Measurements from ENCODE around the gene IGF2.

The IGF2 gene

DNA sequence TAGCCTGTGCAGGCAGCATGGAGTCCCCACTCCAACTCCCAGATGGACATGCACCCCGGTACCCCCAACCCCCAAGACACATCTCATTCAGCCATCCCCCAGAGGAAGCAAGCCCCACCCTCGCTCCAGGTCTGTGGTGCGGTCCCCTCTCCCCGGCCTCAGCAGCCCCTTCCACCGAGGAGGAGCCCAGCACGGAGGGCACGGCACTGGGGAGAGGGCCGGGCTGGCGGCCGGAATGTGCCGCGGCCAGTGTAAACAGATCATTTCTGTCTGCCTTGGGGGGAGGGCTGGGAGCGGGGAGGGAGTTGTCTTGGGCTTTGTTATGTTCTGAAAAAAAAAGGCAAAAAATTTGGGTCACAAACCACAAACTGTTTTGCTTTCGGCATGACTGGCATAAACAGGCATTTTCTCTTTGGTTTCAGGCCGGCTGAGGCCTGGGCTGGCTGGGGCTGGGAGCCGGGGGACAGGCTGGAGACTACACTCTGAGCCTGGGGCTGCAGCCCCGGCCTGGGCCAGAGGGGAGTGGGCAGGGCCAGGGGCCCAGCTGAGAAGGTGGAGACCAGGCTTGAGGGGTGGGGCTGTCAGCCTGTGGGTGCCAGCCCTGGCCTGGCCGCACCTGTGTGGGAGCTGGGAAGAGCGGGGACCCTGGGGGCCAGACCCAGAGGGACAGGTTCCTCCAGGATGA, 16.8 kb downstream of the IGF2 start:
- no peak for DNase-seq

DNA sequence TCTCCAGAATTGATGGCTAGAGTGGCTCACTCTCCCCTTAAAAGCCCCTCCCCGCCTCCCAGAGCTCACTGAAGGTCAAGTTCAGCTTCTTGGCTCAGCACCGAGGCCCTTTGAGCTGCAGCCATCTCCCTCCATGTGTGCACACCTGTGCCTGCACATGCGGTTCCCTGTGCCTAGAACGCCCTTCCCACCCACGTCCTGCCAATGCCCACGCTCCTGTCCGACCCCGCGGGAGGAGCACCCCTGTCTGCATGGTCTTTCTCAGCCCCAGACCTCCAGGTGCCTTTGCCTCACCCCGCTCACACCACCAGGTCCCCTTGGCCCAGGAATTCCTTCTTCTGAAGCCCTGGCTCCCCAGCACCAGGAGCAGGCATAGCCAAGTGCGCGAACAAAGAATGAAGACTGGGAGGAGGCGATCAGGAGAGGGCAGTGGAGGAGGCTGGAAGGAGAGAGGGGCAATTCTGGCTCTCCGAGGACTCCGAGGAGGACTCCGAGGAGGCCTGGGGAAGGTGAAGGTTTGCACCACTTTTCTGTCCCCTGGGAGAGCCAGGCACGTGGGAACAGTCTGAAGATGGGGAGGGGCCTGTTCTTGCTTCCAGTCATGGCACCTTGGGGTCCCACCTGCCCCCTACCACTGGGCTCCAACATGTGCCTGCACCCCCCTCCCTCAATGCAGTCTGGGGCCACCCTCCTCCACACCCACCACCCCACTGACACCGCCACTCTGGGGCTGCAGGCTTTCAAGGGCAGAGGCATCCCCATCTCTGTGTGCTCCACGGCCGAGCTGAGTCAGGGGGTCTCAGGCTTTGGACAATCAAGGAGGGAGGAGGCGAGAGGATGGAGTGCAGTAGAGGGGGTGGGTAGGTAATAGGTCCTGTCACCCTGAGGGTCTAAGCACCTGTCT, 17.7 kb downstream of the IGF2 start:
- DNase-seq = no peak

DNA sequence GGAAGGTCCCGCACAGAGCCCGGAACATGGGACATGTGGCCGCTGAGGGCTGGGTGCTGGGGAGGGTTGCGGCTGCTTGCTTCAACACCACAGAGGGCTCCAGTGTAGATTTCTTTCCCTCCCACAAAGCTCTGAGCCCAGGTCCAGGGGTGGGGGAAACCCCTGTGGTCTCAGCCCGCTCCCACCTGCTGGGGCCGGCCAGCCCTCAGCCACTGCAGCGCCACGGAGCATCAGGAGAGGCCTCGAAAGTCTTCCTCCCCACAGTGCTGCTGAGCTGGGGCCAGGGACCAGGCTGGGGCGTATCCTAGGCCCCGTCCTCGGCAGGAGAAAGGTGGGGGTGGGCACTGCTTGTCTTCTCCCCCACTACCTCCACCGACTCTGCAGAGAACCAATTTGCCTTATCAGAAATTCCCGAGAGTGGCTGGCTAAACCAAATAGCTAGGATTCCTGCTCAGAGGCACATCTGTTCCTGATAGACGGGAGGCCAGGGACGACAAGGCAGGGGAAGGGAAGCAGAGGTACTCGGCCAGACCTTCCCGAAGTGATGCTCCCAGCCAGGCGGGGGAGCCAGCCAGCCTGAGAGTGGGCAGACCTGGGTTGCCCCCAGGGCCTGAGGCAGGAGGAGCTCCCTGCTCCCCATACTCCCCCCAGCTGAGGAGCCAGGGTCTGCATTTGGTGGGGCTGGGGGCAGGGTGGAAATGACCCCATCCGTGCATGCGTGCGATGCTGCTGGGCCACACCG, 18.7 kb downstream of the IGF2 start:
- DNase-seq = no peak

GRCh38 chr11:2118677-2119076, 20.5 kb downstream of the IGF2 start:
- DNase-seq = no peak

- DNase-seq = no peak
Measured at GRCh38 chr11:2116680-2117079, 22.5 kb downstream of the IGF2 start.

- no peak for DNase-seq
Measured at GRCh38 chr11:2115308-2115707, 23.9 kb downstream of the IGF2 start.

GRCh38 chr11:2114430-2115241, 24.6 kb downstream of the IGF2 start:
- no peak for DNase-seq

DNA sequence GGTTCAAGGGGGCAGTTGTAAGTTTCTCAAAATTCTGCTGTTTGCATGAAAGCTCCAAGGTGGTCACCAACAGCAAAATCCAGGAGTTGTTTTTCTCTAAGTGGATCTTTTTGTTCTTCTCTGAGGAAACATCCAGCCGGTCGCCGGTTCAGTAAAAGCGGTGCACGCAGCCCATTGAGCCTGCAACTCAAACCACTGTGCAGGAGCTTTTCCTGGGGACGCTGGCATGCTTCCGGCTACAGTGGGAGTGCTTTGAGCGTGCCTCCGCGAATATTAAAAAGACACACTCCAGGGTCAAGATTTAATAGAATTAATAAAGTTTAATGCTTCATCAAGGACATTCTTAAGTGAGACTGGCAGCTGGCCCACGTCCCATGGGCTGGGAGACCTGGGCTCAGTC, 25.4 kb downstream of the IGF2 start:
- DNase-seq = no peak

- DNase-seq = no peak
Measured at GRCh38 chr11:2110521-2110920, 28.7 kb downstream of the IGF2 start.

DNA sequence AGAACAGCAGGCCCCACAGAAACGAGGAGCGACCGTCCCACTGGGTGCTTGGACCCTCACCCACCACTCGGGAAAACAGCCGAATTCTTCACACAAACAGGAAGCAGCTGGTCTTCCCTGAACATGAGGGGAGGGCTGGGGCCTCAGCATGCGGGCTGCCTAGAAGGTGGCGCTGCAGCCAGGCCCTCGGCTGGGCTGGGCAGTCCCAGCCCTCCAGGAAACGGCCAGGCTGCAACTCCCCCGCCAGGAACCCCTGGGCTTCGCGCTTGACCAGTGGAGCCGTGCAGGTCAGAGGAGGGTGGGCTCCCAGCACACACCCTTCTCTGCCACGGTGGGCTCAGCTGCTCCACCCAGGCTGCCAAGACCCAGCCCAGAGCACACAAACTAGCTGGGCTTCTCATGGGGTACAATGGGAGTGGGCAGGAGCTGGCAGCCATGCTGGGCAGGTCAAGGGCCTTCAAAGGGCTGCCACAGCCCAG, 29.6 kb downstream of the IGF2 start:
- no peak for DNase-seq

- no peak for DNase-seq
Measured at GRCh38 chr11:2108675-2109491, 30.3 kb downstream of the IGF2 start.

DNA sequence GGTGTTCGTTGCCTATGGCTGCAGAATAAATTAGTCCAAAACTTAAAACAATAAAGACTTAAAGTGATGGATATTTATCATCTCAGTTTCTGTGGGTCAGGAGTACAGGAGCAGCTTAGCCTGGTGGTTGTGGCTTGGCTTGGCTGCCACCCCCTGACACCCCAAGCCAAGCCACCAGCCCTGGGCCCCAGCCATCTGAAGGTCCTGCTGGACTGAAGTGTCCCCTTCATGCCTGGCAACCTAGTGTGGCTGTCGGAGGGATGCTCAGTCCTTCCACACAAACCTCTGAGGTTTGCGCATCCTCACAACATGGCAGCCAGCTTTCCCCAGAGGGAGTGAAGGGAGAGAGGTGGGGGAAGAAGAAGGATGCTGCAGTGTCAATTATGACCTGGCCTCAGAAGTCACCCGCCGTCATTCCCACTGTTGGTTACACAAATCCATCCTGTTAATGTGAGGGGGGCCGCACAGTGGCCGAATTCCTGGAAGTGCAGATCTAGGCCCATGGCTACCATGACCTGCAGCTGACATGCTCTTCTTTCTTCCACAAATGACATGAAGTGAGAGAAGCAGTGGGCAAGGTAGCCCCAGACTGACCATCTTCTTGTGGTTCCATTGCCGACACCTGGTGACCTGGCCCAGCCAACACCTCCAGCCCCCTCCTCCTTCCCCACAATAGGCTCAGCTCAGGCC, 31.1 kb downstream of the IGF2 start:
- DNase-seq = no peak

- no peak for DNase-seq
Measured at GRCh38 chr11:2107521-2107920, 31.7 kb downstream of the IGF2 start.

- no peak for DNase-seq
Measured at GRCh38 chr11:2106583-2107209, 32.5 kb downstream of the IGF2 start.

GRCh38 chr11:2105511-2105910, 33.7 kb downstream of the IGF2 start:
- DNase-seq = no peak

GRCh38 chr11:2104524-2105440, 34.4 kb downstream of the IGF2 start:
- DNase-seq = no peak

- no peak for DNase-seq
Measured at GRCh38 chr11:2103668-2104523, 35.3 kb downstream of the IGF2 start.

DNA sequence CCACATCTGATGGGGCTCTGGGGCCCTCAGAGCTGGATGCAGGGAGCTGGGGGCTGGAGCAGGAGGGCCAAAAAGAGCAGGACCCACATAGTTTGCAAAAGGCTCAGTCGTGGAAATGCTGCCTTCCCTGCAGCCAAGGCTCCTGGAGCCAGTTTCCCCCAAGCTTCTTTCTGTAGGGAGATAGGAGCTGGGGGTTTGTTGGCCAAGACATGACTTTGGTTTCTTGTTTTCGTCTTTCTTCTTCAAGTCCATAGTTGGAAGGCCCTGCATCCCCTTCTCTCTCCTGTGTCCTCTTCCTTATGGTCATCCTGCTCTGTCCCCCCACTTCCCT, 36.3 kb downstream of the IGF2 start:
- no peak for DNase-seq
